ENCODE measurements around the gene ASXL3. TPM values are rescaled to one million over a fixed set of nuclear protein-coding genes. Genes with fewer than 3 reads are reported as not detected.

Gene ASXL3
- total and polyA plus RNA-seq, 10 of the 15 experiments (the other 5 are each of a cell fraction or from before 2014, with no cell fraction given): 0.15 TPM; not detected in 9

DNA sequence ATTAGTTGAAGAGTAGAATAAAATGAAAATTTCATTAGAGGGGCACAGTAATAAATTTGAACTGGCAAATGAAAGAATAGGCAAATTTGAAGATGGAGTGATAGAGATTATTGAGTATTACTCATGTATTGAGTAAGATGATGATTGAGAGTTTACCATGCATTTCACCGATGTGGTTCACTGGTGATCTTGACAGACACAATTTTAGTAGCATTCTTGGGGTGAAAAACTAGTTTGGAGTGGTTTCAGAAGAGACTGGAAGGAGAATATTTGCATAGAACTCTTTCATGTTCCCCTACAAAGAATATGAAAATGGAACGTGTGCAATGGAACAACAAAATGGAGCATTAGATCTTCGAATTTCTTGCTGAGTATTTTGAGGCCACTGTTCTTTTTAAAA, 121.4 kb downstream of the ASXL3 start:
- peaks cover 12% of the 10 kb centered on the region for H3K4me1 ChIP-seq (ENCODE audit: control insufficient read depth, insufficient read depth, low read length)
- FAIRE-seq (peak; percentile 56), ATAC-seq (peak; percentile 48; the same call in 2 of the 3 replicates), DNase-seq (ENCODE audit: low read depth, low spot score) (peak; percentile 8)
- no peak overlapping the region for H3K4me3 ChIP-seq
- H3K79me2 ChIP-seq (ENCODE audit: control insufficient read depth, insufficient read depth, low read length): no peaks in the 10 kb centered on the region
- ChIA-PET POLR2A (no interaction called here), SMC1A (ENCODE audit: uncharacterized antibody, unreplicated experiment) (no interaction called here), RAD21 (ENCODE audit: unreplicated experiment) (no interaction called here), CTCF (no interaction called here)
- intact Hi-C loops (cut with micrococcal nuclease; ENCODE audit: unreplicated experiment): no loop called here
- no peaks in the 10 kb centered on the region for H4K20me1 ChIP-seq (ENCODE audit: control insufficient read depth, insufficient read depth)
- no peaks in the 10 kb centered on the region for H3K36me3 ChIP-seq (ENCODE audit: control insufficient read depth in 2 of 2, insufficient read depth in 2 of 2, low read length in 1 of 2)
- no peak for TF ChIP-seq NFYB (IDR thresholded peaks at IDR 0.05; ENCODE audit: insufficient read depth, low read depth, low read length)
- peak; percentile 54; the same call in 1 of the 2 replicates for TF ChIP-seq MEF2A (IDR thresholded peaks at IDR 0.05; ENCODE audit: insufficient read depth, low read depth, low read length)
- no peak for TF ChIP-seq SPI1 (IDR thresholded peaks at IDR 0.05; ENCODE audit: borderline replicate concordance, insufficient read depth, low read depth, low read length)
- TF ChIP-seq ZBED1 (IDR thresholded peaks at IDR 0.05; ENCODE audit: borderline replicate concordance): 0 out of 2 replicates have a peak, but pooled peaks have one; percentile 53
- peak; percentile 74 for TF ChIP-seq NFIC (IDR thresholded peaks at IDR 0.05; ENCODE audit: low read depth, low read length)
- peak; percentile 51; the same call in 1 of the 2 replicates for TF ChIP-seq TCF7 (IDR thresholded peaks at IDR 0.05; ENCODE audit: borderline replicate concordance)
- TF ChIP-seq FOXM1 (IDR thresholded peaks at IDR 0.05; ENCODE audit: low read depth, low read length): peak; percentile 56; the same call in 1 of the 2 replicates
- no peak for TF ChIP-seq WRNIP1 (IDR thresholded peaks at IDR 0.05; ENCODE audit: borderline replicate concordance, low read depth, low read length)
- TF ChIP-seq, protein P1, sequence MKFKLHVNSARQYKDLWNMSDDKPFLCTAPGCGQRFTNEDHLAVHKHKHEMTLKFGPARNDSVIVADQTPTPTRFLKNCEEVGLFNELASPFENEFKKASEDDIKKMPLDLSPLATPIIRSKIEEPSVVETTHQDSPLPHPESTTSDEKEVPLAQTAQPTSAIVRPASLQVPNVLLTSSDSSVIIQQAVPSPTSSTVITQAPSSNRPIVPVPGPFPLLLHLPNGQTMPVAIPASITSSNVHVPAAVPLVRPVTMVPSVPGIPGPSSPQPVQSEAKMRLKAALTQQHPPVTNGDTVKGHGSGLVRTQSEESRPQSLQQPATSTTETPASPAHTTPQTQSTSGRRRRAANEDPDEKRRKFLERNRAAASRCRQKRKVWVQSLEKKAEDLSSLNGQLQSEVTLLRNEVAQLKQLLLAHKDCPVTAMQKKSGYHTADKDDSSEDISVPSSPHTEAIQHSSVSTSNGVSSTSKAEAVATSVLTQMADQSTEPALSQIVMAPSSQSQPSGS (IDR thresholded peaks at IDR 0.05; ENCODE audit: low read length): peak; percentile 56
- peak; percentile 84 for TF ChIP-seq JUNB (IDR thresholded peaks at IDR 0.05)
- peak; percentile 79 for TF ChIP-seq RUNX3 (IDR thresholded peaks at IDR 0.05; ENCODE audit: low read length)
- WGBS (ENCODE audit: insufficient coverage, insufficient replicate concordance, low lambda C conversion rate, missing lambda C conversion rate): 24% methylated on average over 3 of the region's 3 CpGs
- BruUV-seq (replicated peaks): no TSS peak
- H3K9me3 ChIP-seq (replicated peaks; ENCODE audit: control insufficient read depth, insufficient read depth, low read length): no peaks in the 10 kb centered on the region; the same call in 2 of the 3 replicates
- H3K27me3 ChIP-seq (replicated peaks in 1 of 2; ENCODE audit: control insufficient read depth in 2 of 2, insufficient read depth in 2 of 2, low read length in 1 of 2): no peaks in the 10 kb centered on the region
- in situ Hi-C loops (cut with MboI): no loop called here
- no peak overlapping the region for H2AFZ ChIP-seq (ENCODE audit: control insufficient read depth, low read depth, low read length)
- H3K9ac ChIP-seq (ENCODE audit: control insufficient read depth, insufficient read depth, low read length): no peak overlapping the region
- no peak overlapping the region for H3K27ac ChIP-seq (ENCODE audit: control insufficient read depth, insufficient read depth)
- 0 out of 2 replicates have a peak overlapping the region, but pooled peaks have one; percentile 1 for H3K4me2 ChIP-seq (ENCODE audit: control insufficient read depth, insufficient read depth)

Data from GM12878 (cell line).